Mesodermal cell (in vitro differentiated cells): Measurements from ENCODE around the gene TRAM2.

Experiments
- H3K27ac ChIP-seq: 2 replicates; pipeline ENCODE4 v1.7.0; 2013; ENCODE audit warnings: mild to moderate bottlenecking, low read depth, low read length, moderate library complexity; ENCODE audit not compliant: severe bottlenecking
- H3K36me3 ChIP-seq: 2 replicates; pipeline ENCODE4 v1.7.1; 2013; ENCODE audit warnings: mild to moderate bottlenecking, low read length, moderate library complexity; ENCODE audit not compliant: control insufficient read depth, insufficient read depth
- H3K4me1 ChIP-seq: one replicate; pipeline ENCODE4 v1.7.1; 2013; ENCODE audit warnings: mild to moderate bottlenecking, low read length; ENCODE audit not compliant: insufficient read depth, control insufficient read depth, poor library complexity, severe bottlenecking
- H3K4me3 ChIP-seq: 2 replicates; pipeline ENCODE4 v1.7.0; 2013; ENCODE audit warnings: low read length, control low read depth, mild to moderate bottlenecking; ENCODE audit not compliant: insufficient read depth, poor library complexity, severe bottlenecking; ENCODE audit errors: extremely low read depth
- H3K9me3 ChIP-seq: 2 replicates; pipeline ENCODE4 v1.7.1; 2013; ENCODE audit warnings: mild to moderate bottlenecking, low read length, moderate library complexity; ENCODE audit not compliant: control insufficient read depth
- WGBS, 2 experiments: methylation state at CpG; one replicate each; pipeline ENCODE4 v1.1.5; 2013; ENCODE audit warnings: missing lambda C conversion rate in 2 of 2; ENCODE audit not compliant: insufficient coverage in 2 of 2; 5-methylcytosine and 5-hydroxymethylcytosine counted together

TRAM2 gene

DNA sequence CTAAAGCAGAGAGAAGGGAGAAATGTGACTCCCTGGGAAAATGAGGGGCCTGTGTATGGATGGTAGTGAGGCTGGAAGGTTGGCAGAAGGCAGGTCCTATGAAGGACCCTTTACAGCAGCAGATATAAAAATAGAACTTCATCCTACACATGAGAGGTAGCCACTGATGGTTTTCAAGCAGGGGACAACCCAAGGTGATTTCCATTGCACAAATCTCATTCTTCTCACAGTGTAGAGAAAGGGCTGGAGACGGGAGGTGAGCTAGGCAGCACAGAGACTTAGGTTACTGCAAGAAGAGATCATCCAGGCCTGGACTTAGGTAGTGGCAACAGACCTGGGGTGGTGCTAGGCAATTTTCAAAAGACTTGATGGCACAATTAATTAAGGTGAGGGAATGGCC, 30.7 kb downstream of the TRAM2 start:
- H3K36me3 ChIP-seq, result peaks cover 18% of the 10 kb centered on the region
- no peak overlapping the region for H3K4me3 ChIP-seq
- no peaks in the 10 kb centered on the region for H3K9me3 ChIP-seq
- H3K27ac ChIP-seq, result no peak overlapping the region
- WGBS, 2 experiments, result 83 to 100% methylated on average over 1 of the region's 1 CpG
- peaks cover 86% of the 10 kb centered on the region for H3K4me1 ChIP-seq

DNA sequence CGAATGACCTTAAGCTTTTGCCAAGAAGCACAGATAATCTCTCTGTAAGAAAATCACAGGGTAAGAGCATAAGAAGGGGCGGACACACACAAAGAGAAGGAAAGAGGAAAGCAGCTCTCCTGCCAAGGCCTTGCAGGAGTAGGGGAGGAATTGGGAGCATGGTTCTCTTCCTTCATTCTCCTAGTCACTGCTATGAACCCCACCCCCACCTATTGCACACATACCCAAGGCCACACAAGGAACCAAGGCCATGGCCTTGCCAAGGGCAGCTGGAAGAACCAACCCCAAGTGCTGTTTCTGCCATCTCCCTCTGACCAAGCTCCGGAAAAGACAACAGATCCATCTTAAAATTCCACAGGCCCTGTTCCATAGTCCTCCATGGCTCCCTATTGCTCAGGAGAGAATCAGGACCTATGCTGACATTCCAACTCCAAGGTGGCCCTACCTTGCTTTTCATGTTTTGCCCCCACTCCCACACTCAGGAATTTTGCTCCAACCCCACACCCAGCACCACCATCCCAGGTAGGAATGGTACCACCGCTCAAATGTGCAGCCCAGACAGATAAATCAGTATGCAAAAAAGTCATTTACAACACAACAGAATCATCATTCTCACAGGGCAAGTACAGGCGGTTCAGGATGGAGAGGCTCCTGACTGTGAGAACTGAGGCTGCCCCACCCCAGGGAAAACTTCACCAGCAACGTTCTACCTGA, 31.3 kb downstream of the TRAM2 start:
- Histone ChIP-seq H3K36me3 (peaks cover 18% of the 10 kb centered on the region), H3K27ac (no peak overlapping the region), H3K4me3 (no peak overlapping the region), H3K4me1 (peaks cover 86% of the 10 kb centered on the region), H3K9me3 (no peaks in the 10 kb centered on the region)
- 85 to 93% methylated on average over 4 to 5 of the region's 6 CpGs for WGBS, 2 experiments

DNA sequence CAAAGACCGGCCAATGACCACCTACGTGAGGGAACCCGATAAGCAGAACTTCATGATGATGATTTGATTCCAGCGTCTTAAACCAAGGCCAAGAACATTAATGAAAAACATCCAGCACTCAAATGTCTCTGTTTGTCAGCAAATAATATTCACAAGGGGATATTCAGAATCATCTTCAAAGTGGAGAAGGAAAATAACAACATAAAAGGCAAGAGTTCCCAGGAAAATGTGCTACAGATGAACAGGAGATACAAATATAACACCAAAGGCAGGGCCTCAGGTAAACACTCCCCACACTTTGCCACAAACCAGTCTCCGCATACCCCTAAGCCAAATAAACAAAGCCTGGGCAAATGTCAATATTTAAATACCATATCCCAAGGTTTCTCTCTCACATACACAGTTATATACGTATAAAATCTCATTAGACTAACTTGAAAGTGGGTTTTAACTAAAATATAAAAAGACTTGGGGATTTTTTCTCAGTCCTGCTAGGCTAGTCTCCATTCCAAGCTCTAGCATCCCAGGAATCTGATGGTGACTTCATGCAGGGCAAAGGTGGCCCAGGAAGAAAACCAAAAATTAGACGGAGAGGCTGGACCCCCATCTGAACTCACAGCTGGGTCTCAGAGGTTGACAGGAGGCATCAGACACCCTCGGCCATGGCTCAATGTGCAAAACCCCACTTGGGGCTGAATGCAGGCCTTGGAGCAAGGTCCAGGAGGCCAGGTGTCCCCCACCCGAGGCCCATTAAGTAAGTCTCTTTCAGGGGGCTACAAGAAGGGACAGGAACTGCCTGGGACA, 32.1 kb downstream of the TRAM2 start:
- Histone ChIP-seq H3K4me3 (no peak overlapping the region), H3K36me3 (peaks cover 21% of the 10 kb centered on the region), H3K27ac (peak overlapping the region; percentile 91), H3K9me3 (no peaks in the 10 kb centered on the region), H3K4me1 (peaks cover 86% of the 10 kb centered on the region)
- WGBS, 2 experiments, result 91 to 98% methylated on average over 6 to 7 of the region's 9 CpGs

DNA sequence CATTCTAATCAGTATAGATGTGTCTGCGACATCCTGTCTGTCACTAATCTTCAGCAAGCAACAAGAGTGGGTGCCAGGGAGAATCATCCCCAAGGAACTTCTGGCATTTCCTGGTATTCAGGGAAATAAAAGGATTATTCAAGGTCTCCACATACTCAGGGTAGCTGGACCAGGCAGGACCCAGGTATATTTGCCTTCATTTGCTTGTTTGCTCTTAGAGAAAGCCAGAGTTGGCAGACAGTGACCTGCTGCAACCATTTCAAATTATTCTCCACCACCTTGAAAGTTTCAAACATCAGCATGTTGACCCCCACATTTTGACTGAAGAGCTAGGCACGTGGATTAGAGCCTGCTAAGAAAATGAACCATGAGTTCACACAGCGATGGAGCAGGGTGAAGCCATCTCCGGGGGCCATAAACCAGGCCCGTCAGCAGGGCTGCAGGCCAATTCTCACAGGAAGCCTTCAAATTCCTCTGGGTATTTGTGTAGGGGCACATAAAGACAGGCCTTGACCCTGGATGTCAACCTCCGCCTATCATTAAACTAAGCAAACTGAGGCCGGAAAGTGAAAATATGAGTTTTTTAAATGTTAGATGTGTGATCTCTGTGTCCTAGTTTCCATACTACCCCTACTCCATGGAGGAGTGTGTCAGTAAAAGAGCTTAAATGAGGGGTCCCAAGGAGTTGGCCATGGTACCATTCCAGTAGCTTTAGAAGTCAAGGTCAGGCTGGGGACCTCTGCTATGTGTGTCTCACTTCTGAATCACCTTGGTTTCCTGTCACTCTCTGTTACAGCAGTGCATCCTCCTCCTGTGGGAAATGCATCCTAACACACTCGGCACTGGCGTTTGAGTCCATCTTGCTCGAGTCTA, 32.9 kb downstream of the TRAM2 start:
- peaks cover 21% of the 10 kb centered on the region for H3K36me3 ChIP-seq
- no peak overlapping the region for H3K4me3 ChIP-seq
- H3K9me3 ChIP-seq, result no peaks in the 10 kb centered on the region
- H3K4me1 ChIP-seq, result peaks cover 89% of the 10 kb centered on the region
- H3K27ac ChIP-seq, result peak overlapping the region; percentile 91
- WGBS, 2 experiments, result 70 to 72% methylated on average over 8 to 9 of the region's 10 CpGs

DNA sequence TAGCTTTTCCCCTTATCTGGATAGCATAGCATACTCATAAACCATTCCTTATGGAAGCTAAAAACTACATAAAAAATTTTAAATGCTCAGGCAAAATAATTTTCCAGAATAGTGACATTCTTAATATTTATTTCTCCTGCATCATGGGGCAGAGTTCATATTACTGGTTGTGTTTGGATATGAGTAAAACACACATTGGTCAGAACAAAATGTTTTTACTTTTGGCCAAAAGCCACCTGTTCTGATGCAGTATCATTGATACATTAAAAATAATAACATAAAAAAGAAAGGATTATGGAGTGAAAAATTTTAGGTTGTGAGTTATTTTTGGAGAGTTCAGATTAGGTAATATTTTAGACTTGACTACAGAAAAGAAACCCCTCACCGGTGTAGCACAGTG, 33.6 kb downstream of the TRAM2 start:
- WGBS, 2 experiments, result 75% methylated on average over 1 of the region's 1 CpG; no CpG with 5 or more reads in 1 of the 2 experiments
- peaks cover 19% of the 10 kb centered on the region for H3K36me3 ChIP-seq
- H3K27ac ChIP-seq, result peak overlapping the region; percentile 91
- no peak overlapping the region for H3K4me3 ChIP-seq
- H3K9me3 ChIP-seq, result no peaks in the 10 kb centered on the region
- H3K4me1 ChIP-seq, result peaks cover 91% of the 10 kb centered on the region

DNA sequence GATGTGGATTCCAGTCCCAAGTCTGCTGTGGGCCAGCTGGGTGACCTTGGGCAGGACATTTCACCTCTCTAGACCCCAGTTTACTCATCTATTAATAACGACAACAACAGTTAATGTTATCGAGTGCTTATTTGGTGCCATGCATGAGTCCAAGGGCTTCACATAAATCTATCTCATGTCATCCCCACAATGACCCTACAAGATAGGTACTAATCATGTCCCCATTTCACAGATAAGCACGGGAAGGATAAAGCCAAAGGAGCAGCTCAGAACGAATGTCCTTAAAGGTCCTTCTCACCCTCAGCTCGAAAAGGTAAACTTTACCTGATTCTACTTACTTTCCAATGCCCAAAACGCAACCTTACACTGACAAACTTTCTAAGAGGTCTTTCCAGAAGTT, 35.7 kb downstream of the TRAM2 start:
- H3K4me3 ChIP-seq, result no peak overlapping the region
- no peaks in the 10 kb centered on the region for H3K9me3 ChIP-seq
- H3K36me3 ChIP-seq, result peaks cover 10% of the 10 kb centered on the region
- 92 to 93% methylated on average over 4 to 5 of the region's 6 CpGs for WGBS, 2 experiments
- no peak overlapping the region for H3K27ac ChIP-seq
- H3K4me1 ChIP-seq, result peaks cover 84% of the 10 kb centered on the region

DNA sequence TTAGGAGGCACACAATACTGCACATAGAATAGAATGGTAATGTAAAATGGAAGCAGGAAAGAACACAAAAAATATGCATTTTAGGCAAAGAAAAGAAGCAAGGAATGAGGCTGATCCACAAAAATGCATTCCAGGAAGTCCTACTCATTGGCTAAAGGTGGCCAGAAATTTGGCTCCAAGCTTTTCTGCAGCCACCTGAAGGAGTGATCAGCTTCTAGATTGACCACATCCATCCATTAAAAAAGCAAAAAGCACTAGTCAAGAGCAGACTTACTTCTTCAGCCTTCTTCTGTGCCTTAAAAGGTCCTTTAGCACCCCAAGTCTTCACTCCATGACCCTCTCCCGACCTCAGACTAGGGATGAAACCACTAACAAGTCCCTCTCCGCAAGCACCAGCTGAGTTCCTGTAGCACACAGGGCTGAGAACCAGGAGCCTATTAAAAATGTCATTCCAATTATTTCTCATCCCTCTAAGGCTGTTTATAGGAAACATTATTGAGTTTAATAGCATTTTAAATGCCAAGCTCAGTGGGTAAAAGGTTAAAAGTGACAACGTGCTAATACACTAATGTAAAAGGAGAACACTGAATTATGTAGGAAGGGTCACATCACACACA, 36.5 kb downstream of the TRAM2 start:
- WGBS, 2 experiments, result 89 to 93% methylated on average over 1 to 2 of the region's 3 CpGs
- Histone ChIP-seq H3K36me3 (peaks cover 13% of the 10 kb centered on the region), H3K9me3 (no peaks in the 10 kb centered on the region), H3K27ac (no peak overlapping the region), H3K4me3 (no peak overlapping the region), H3K4me1 (peaks cover 85% of the 10 kb centered on the region)

DNA sequence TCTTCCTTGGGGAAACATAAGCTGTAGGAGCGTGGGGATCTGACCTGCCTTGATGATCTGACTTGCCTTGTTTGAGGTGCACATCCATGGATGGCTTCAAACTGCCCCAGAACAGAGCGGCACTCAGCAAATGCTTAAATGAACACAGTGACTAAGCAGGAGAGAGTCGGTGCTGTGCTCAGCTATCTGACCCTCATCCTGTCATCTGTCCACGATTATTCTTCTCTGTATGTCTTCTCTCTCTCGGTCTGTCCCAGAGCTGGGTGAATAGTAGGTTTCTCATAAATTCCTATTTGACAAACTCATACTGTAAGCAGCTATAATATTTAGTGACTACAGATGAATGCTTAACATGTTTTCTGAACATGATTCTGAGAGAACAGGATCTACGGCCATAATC, 37.3 kb downstream of the TRAM2 start:
- peak overlapping the region; percentile 30 for H3K27ac ChIP-seq
- 87 to 89% methylated on average over 3 to 4 of the region's 6 CpGs for WGBS, 2 experiments
- no peak overlapping the region for H3K4me3 ChIP-seq
- peaks cover 77% of the 10 kb centered on the region for H3K4me1 ChIP-seq
- H3K36me3 ChIP-seq, result peaks cover 21% of the 10 kb centered on the region
- no peaks in the 10 kb centered on the region for H3K9me3 ChIP-seq

DNA sequence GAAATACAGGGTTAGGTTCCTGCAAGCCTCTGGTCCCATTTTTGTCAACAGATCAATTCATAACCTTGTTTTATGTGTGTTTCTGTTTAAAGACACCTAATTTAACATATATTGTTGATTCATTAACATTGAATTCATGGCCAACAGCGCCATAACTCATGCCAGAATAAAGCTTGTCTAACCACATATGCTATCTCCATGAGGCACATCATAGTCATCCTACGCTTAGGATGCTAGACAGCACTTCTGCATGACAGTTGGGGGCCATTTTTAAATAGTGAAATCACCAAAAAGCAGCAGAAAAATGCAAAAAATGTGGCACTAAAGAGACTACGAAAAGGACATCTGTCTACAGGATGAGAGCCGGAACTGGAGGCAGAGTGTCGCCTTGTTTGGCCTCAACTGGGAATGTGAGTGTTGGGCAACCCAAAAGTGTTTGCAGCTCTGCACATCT, 37.9 kb downstream of the TRAM2 start:
- Histone ChIP-seq H3K4me1 (peaks cover 70% of the 10 kb centered on the region), H3K36me3 (peaks cover 28% of the 10 kb centered on the region), H3K4me3 (no peak overlapping the region), H3K9me3 (no peaks in the 10 kb centered on the region), H3K27ac (peak overlapping the region; percentile 30)
- WGBS, 2 experiments, result 89 to 100% methylated on average over 4 to 5 of the region's 5 CpGs

DNA sequence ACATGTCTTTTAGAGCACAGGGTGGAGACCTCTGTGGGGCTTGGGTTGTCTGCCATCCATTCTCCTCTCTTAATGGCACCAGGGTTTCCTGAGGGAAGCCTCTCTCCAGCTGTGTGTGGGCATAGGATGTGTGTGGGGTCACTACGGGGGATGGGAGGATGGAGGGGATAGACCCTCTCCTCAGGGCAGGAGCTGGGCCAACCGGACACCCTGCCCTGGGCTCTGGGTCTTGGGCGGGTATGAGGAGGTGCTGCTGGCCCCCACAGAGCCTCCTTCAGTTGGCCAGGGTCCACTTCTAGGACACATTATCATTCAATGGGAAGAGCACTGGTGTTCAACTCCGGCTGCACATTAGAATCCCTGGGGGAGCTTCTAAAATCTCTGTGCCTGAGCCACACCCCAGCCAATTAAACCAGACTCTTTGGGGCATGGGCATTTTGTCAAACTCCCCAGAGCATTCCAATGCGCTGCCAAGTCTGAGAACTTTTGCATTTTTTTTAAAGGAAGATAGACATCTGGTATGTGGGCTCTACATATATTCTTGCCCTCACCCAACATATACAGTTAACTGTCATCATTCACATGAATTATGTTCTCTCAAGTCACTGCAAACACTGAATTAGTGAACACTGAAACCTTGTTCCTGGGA, 38.5 kb downstream of the TRAM2 start:
- Histone ChIP-seq H3K4me1 (peaks cover 64% of the 10 kb centered on the region), H3K36me3 (peaks cover 31% of the 10 kb centered on the region), H3K9me3 (no peaks in the 10 kb centered on the region), H3K4me3 (no peak overlapping the region), H3K27ac (no peak overlapping the region)
- WGBS, 2 experiments, result 88 to 93% methylated on average over 1 to 3 of the region's 5 CpGs
